Fibroblast of skin of abdomen (primary cell): ENCODE data around the gene SEMA4D.

ENCODE experiments used
- DNase-seq: peaks from one replicate; pipeline ENCODE4 v3.0.0-alpha.2; 2013

SEMA4D gene

GRCh38 chr9:89364666-89365531 lies 133.0 kb downstream of the SEMA4D start:
- no peak for DNase-seq

- DNase-seq = no peak
These were observed 133.8 kb downstream of the SEMA4D start for GRCh38 chr9:89363921-89364665.

GRCh38 chr9:89363311-89363670 lies 134.6 kb downstream of the SEMA4D start:
- no peak for DNase-seq

GRCh38 chr9:89362647-89363310 lies 135.1 kb downstream of the SEMA4D start:
- no peak for DNase-seq

- no peak for DNase-seq
These were observed 135.9 kb downstream of the SEMA4D start for GRCh38 chr9:89361816-89362646.

GRCh38 chr9:89361031-89361430 lies 136.9 kb downstream of the SEMA4D start:
- DNase-seq = no peak

GRCh38 chr9:89360465-89360864 lies 137.4 kb downstream of the SEMA4D start:
- DNase-seq = no peak

- DNase-seq = no peak
These were observed 138.1 kb downstream of the SEMA4D start for GRCh38 chr9:89359751-89360261.

GRCh38 chr9:89358985-89359384 lies 138.9 kb downstream of the SEMA4D start:
- no peak for DNase-seq

GRCh38 chr9:89358376-89358916 lies 139.5 kb downstream of the SEMA4D start:
- no peak for DNase-seq

- no peak for DNase-seq
These were observed 140.3 kb downstream of the SEMA4D start for GRCh38 chr9:89357331-89358197.

- no peak for DNase-seq
These were observed 141.1 kb downstream of the SEMA4D start for GRCh38 chr9:89356782-89357181.

GRCh38 chr9:89354471-89354870 lies 143.4 kb downstream of the SEMA4D start:
- DNase-seq = no peak

GRCh38 chr9:89353989-89354388 lies 143.9 kb downstream of the SEMA4D start:
- DNase-seq = no peak

GRCh38 chr9:89352874-89353649 lies 144.9 kb downstream of the SEMA4D start:
- DNase-seq = no peak

- no peak for DNase-seq
These were observed 145.5 kb downstream of the SEMA4D start for GRCh38 chr9:89352451-89352850.

GRCh38 chr9:89351584-89352300 lies 146.2 kb downstream of the SEMA4D start:
- DNase-seq = no peak

GRCh38 chr9:89350988-89351557 lies 146.8 kb downstream of the SEMA4D start:
- no peak for DNase-seq

GRCh38 chr9:89349607-89350006 lies 148.3 kb downstream of the SEMA4D start:
- no peak for DNase-seq
